Activated B cell treated with CpG ODN at 0.5 μM for 24 hours (primary cell): ENCODE data around the gene IL1RAPL1. TPM values are rescaled to one million over a fixed set of nuclear protein-coding genes. Genes with fewer than 3 reads are reported as not detected.

Source experiments
- ATAC-seq: fragments of 200-7000 bp; cut with Tn5 transposase; one replicate; pipeline ENCODE4 v1.10.0; 2021; ENCODE audit warnings: low read depth, mild to moderate bottlenecking, moderate library complexity
- CTCF ChIA-PET: fragments of 350-600 bp; sonication (Branson Sonifier 250); formaldehyde crosslinking; loops from one replicate; lab custom pipeline; 2021; ENCODE audit warnings: antibody characterized with exemption; lab: Charles Lee
- POLR2A ChIA-PET: fragments of 350-600 bp; sonication (Branson Sonifier 250); formaldehyde crosslinking; loops from one replicate; lab custom pipeline; 2021; ENCODE audit warnings: antibody characterized with exemption; lab: Charles Lee
- DNase-seq: peaks from one replicate; pipeline ENCODE4 v3.0.0; 2022
- H3K27ac Mint-ChIP-seq: one replicate; pipeline ENCODE4 v1.8.0; 2020; ENCODE audit warnings: mixed read lengths
- H3K27me3 Mint-ChIP-seq: one replicate; pipeline ENCODE4 v1.8.0; 2021; ENCODE audit warnings: mixed read lengths
- H3K36me3 Mint-ChIP-seq: one replicate; pipeline ENCODE4 v1.8.0; 2021; ENCODE audit warnings: low read depth, mixed read lengths
- H3K4me1 Mint-ChIP-seq: one replicate; pipeline ENCODE4 v1.8.0; 2021; ENCODE audit warnings: mixed read lengths
- H3K4me3 Mint-ChIP-seq: one replicate; pipeline ENCODE4 v1.8.0; 2020; ENCODE audit warnings: mild to moderate bottlenecking, mixed read lengths
- H3K9me3 Mint-ChIP-seq: one replicate; pipeline ENCODE4 v1.8.0; 2020; ENCODE audit warnings: mixed read lengths
- intact Hi-C: fragments of 100-400 bp; cut with micrococcal nuclease; formaldehyde crosslinking; loops from one replicate; pipeline ENCODE4 v1.15.1; 2024
- total RNA-seq: library from RNA; stranded (reverse); gene quantifications from 2 replicates; pipeline ENCODE4 v1.2.3, GENCODE V29; 2022
- TF ChIP-seq, protein P1 (sequence below): fragments of 200-600 bp; IDR thresholded peaks from one replicate; pipeline ENCODE4 v1.8.0; 2022; ENCODE audit warnings: antibody characterized with exemption, mild to moderate bottlenecking

The IL1RAPL1 gene
- total RNA-seq, 1 donor from 2014 or later = not detected

DNA sequence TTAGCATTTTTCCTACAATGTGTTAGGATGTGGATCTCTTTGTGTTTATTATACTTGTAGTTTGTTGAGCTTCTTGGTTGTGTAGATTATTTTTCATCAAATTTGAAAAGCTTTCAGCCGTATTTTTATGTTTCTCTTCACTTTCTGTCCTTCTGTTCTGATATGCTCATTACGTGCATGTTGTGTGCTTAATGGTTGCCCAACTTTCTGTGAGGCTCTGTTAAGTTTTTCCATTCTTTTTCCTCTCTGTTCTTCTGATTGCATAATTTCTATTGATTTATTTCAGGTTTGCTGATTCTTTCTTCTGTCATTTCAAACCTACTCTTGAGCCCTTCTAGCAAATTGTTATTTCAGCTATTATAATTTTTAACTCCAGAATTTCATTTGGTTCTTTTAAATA, 478.2 kb downstream of the IL1RAPL1 start:
- Mint-ChIP-seq H3K9me3 (no peaks in the 10 kb centered on the region), H3K27me3 (no peaks in the 10 kb centered on the region), H3K36me3 (no peaks in the 10 kb centered on the region), H3K4me1 (no peaks in the 10 kb centered on the region), H3K27ac (no peak overlapping the region), H3K4me3 (no peak overlapping the region)
- DNase-seq (no peak), ATAC-seq (no peak)
- intact Hi-C loops = no loop called here
- CTCF ChIA-PET = no interaction called here
- TF ChIP-seq, protein P1, sequence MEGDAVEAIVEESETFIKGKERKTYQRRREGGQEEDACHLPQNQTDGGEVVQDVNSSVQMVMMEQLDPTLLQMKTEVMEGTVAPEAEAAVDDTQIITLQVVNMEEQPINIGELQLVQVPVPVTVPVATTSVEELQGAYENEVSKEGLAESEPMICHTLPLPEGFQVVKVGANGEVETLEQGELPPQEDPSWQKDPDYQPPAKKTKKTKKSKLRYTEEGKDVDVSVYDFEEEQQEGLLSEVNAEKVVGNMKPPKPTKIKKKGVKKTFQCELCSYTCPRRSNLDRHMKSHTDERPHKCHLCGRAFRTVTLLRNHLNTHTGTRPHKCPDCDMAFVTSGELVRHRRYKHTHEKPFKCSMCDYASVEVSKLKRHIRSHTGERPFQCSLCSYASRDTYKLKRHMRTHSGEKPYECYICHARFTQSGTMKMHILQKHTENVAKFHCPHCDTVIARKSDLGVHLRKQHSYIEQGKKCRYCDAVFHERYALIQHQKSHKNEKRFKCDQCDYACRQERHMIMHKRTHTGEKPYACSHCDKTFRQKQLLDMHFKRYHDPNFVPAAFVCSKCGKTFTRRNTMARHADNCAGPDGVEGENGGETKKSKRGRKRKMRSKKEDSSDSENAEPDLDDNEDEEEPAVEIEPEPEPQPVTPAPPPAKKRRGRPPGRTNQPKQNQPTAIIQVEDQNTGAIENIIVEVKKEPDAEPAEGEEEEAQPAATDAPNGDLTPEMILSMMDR = no peak
- POLR2A ChIA-PET = no interaction called here

GRCh38 chrX:29066516-29066915, 479.3 kb downstream of the IL1RAPL1 start:
- Mint-ChIP-seq H3K9me3 (no peaks in the 10 kb centered on the region), H3K36me3 (no peaks in the 10 kb centered on the region), H3K4me1 (no peaks in the 10 kb centered on the region), H3K4me3 (no peak overlapping the region), H3K27me3 (no peaks in the 10 kb centered on the region), H3K27ac (no peak overlapping the region)
- TF ChIP-seq, protein P1 = no peak
- DNase-seq (no peak), ATAC-seq (no peak)
- POLR2A ChIA-PET = no interaction called here
- CTCF ChIA-PET = no interaction called here
- intact Hi-C loops = no loop called here

- TF ChIP-seq, protein P1 = no peak
Measured at GRCh38 chrX:29067351-29067750, 480.1 kb downstream of the IL1RAPL1 start.

GRCh38 chrX:29071525-29072320, 484.5 kb downstream of the IL1RAPL1 start:
- H3K4me1 Mint-ChIP-seq = no peaks in the 10 kb centered on the region
- no peaks in the 10 kb centered on the region for H3K27me3 Mint-ChIP-seq
- H3K36me3 Mint-ChIP-seq = no peaks in the 10 kb centered on the region
- no peaks in the 10 kb centered on the region for H3K9me3 Mint-ChIP-seq
- TF ChIP-seq, protein P1 = no peak
- ATAC-seq = no peak
- POLR2A ChIA-PET = no interaction called here
- DNase-seq = no peak
- no peak overlapping the region for H3K27ac Mint-ChIP-seq
- intact Hi-C loops = no loop called here
- H3K4me3 Mint-ChIP-seq = no peak overlapping the region
- CTCF ChIA-PET = no interaction called here

More at GRCh38 chrX:29067351-29067750, 480.1 kb downstream of the IL1RAPL1 start:
- no peak overlapping the region for H3K27ac Mint-ChIP-seq
- ATAC-seq (no peak), DNase-seq (no peak)
- no peaks in the 10 kb centered on the region for H3K9me3 Mint-ChIP-seq
- intact Hi-C loops = no loop called here
- no peaks in the 10 kb centered on the region for H3K36me3 Mint-ChIP-seq
- ChIA-PET CTCF (no interaction called here), POLR2A (no interaction called here)
- no peaks in the 10 kb centered on the region for H3K27me3 Mint-ChIP-seq
- no peak overlapping the region for H3K4me3 Mint-ChIP-seq
- no peaks in the 10 kb centered on the region for H3K4me1 Mint-ChIP-seq

GRCh38 chrX:29082558-29082957, 495.3 kb downstream of the IL1RAPL1 start:
- ChIA-PET CTCF (no interaction called here), POLR2A (no interaction called here)
- no peak for DNase-seq
- Mint-ChIP-seq H3K27me3 (no peaks in the 10 kb centered on the region), H3K27ac (no peak overlapping the region), H3K9me3 (no peaks in the 10 kb centered on the region), H3K36me3 (no peaks in the 10 kb centered on the region), H3K4me1 (no peaks in the 10 kb centered on the region), H3K4me3 (no peak overlapping the region)
- ATAC-seq = no peak
- intact Hi-C loops = no loop called here
- TF ChIP-seq, protein P1 = no peak
